SJCRH30 (cell line): ENCODE data around the gene MARCHF3. TPM values are rescaled to one million over a fixed set of nuclear protein-coding genes. Genes with fewer than 3 reads are reported as not detected.
A peak's percentile ranks its signal among the peaks of the same experiment; 100 is the strongest.
"Not testable (repeated sequence)": the region's sequence is repeated elsewhere in the genome, so short reads cannot be mapped to it uniquely, and the experiment has no call there.

Experiments used
- DNase-seq, 2 experiments: peaks; one replicate each; pipeline ENCODE4 v3.0.0-alpha.2; 2015 to 2020
- H3K27ac ChIP-seq: fragments of 250-450 bp; sonication (Bioruptor Pico); 2 replicates; pipeline ENCODE4 v1.5.1; 2020; ENCODE audit warnings: mild to moderate bottlenecking, moderate library complexity
- H3K27me3 ChIP-seq: fragments of 250-450 bp; sonication (Bioruptor Pico); 2 replicates; pipeline ENCODE4 v1.5.1; 2020; ENCODE audit warnings: mild to moderate bottlenecking, moderate library complexity
- H3K36me3 ChIP-seq: fragments of 250-450 bp; sonication (Bioruptor Pico); 2 replicates; pipeline ENCODE4 v1.5.1; 2020; ENCODE audit warnings: mild to moderate bottlenecking, moderate library complexity
- H3K4me1 ChIP-seq: fragments of 250-450 bp; sonication (Bioruptor Pico); 2 replicates; pipeline ENCODE4 v1.5.1; 2020; ENCODE audit warnings: mild to moderate bottlenecking, moderate library complexity
- H3K4me3 ChIP-seq: fragments of 250-450 bp; sonication (Bioruptor Pico); 2 replicates; pipeline ENCODE4 v1.5.1; 2020; ENCODE audit warnings: mild to moderate bottlenecking, moderate library complexity
- H3K9me3 ChIP-seq: fragments of 250-450 bp; sonication (Bioruptor Pico); replicated peaks from 2 replicates; pipeline ENCODE4 v1.5.1; 2020; ENCODE audit warnings: mild to moderate bottlenecking, moderate library complexity
- total RNA-seq: library from RNA; depleted of rRNA; stranded (reverse); fragments of >200 nt; shearing (Covaris generic); gene quantifications from 2 replicates; pipeline ENCODE4 v1.2.3, GENCODE V29; 2014

The MARCHF3 gene
- total RNA-seq, 1 experiment from 2014 or later: 40.8 TPM

GRCh38 chr5:127011961-127012644 is 18.3 kb downstream of the MARCHF3 start:
- H3K36me3 ChIP-seq: no peaks in the 10 kb centered on the region
- H3K4me3 ChIP-seq: no peak overlapping the region
- H3K4me1 ChIP-seq: peaks cover 18% of the 10 kb centered on the region
- DNase-seq: no peak
- no peaks in the 10 kb centered on the region for H3K9me3 ChIP-seq
- H3K27ac ChIP-seq: no peak overlapping the region
- H3K27me3 ChIP-seq: no peaks in the 10 kb centered on the region

GRCh38 chr5:127011153-127011552 is 19.2 kb downstream of the MARCHF3 start:
- Histone ChIP-seq H3K36me3 (no peaks in the 10 kb centered on the region), H3K27me3 (no peaks in the 10 kb centered on the region), H3K4me3 (no peak overlapping the region), H3K9me3 (no peaks in the 10 kb centered on the region), H3K27ac (no peak overlapping the region), H3K4me1 (peaks cover 26% of the 10 kb centered on the region)
- no peak for DNase-seq

GRCh38 chr5:127010362-127010761 is 20.0 kb downstream of the MARCHF3 start:
- H3K36me3 ChIP-seq: no peaks in the 10 kb centered on the region
- no peak overlapping the region for H3K4me3 ChIP-seq
- no peak overlapping the region for H3K27ac ChIP-seq
- H3K4me1 ChIP-seq: peaks cover 26% of the 10 kb centered on the region
- no peak for DNase-seq
- no peaks in the 10 kb centered on the region for H3K27me3 ChIP-seq
- no peaks in the 10 kb centered on the region for H3K9me3 ChIP-seq

- H3K4me1 ChIP-seq: peaks cover 26% of the 10 kb centered on the region
- no peaks in the 10 kb centered on the region for H3K36me3 ChIP-seq
- no peak overlapping the region for H3K4me3 ChIP-seq
- no peak for DNase-seq
- H3K9me3 ChIP-seq: no peaks in the 10 kb centered on the region
- H3K27ac ChIP-seq: no peak overlapping the region
- no peaks in the 10 kb centered on the region for H3K27me3 ChIP-seq
These were observed 20.6 kb downstream of the MARCHF3 start for GRCh38 chr5:127009784-127010183.

GRCh38 chr5:127008300-127008975 is 21.9 kb downstream of the MARCHF3 start:
- H3K4me1 ChIP-seq: peaks cover 26% of the 10 kb centered on the region
- H3K27ac ChIP-seq: peak overlapping the region; percentile 43
- H3K4me3 ChIP-seq: no peak overlapping the region
- no peaks in the 10 kb centered on the region for H3K27me3 ChIP-seq
- H3K36me3 ChIP-seq: no peaks in the 10 kb centered on the region
- DNase-seq: peak in 1 of 2 experiments; percentile 56
- H3K9me3 ChIP-seq: no peaks in the 10 kb centered on the region

- peak overlapping the region; percentile 43; the same call in 1 of the 2 replicates for H3K27ac ChIP-seq
- no peaks in the 10 kb centered on the region for H3K9me3 ChIP-seq
- H3K36me3 ChIP-seq: no peaks in the 10 kb centered on the region
- DNase-seq: no peak
- peaks cover 30% of the 10 kb centered on the region for H3K4me1 ChIP-seq
- H3K4me3 ChIP-seq: no peak overlapping the region
- no peaks in the 10 kb centered on the region for H3K27me3 ChIP-seq
These were observed 22.8 kb downstream of the MARCHF3 start for GRCh38 chr5:127007522-127007921.

- Histone ChIP-seq H3K4me3 (no peak overlapping the region), H3K4me1 (peaks cover 37% of the 10 kb centered on the region), H3K27ac (no peak overlapping the region), H3K27me3 (no peaks in the 10 kb centered on the region), H3K36me3 (no peaks in the 10 kb centered on the region), H3K9me3 (no peaks in the 10 kb centered on the region)
- peak in 1 of 2 experiments; percentile 44 for DNase-seq
These were observed 23.6 kb downstream of the MARCHF3 start for GRCh38 chr5:127006744-127007143.

- DNase-seq, H3K9me3 ChIP-seq, H3K27ac ChIP-seq, H3K4me3 ChIP-seq, H3K27me3 ChIP-seq, H3K36me3 ChIP-seq: not testable (repeated sequence)
- peaks cover 48% of the 10 kb centered on the region for H3K4me1 ChIP-seq
These were observed 25.1 kb downstream of the MARCHF3 start for GRCh38 chr5:127005282-127005681.

- H3K9me3 ChIP-seq: no peaks in the 10 kb centered on the region
- no peak for DNase-seq
- H3K4me1 ChIP-seq: peaks cover 48% of the 10 kb centered on the region
- no peaks in the 10 kb centered on the region for H3K27me3 ChIP-seq
- H3K36me3 ChIP-seq: no peaks in the 10 kb centered on the region
- no peak overlapping the region for H3K27ac ChIP-seq
- no peak overlapping the region for H3K4me3 ChIP-seq
These were observed 25.6 kb downstream of the MARCHF3 start for GRCh38 chr5:127004721-127005120.

GRCh38 chr5:127003798-127004495 is 26.4 kb downstream of the MARCHF3 start:
- H3K27me3 ChIP-seq: no peaks in the 10 kb centered on the region
- H3K9me3 ChIP-seq: no peaks in the 10 kb centered on the region
- H3K4me1 ChIP-seq: peaks cover 52% of the 10 kb centered on the region
- no peak overlapping the region for H3K4me3 ChIP-seq
- H3K27ac ChIP-seq: no peak overlapping the region
- no peak for DNase-seq
- no peaks in the 10 kb centered on the region for H3K36me3 ChIP-seq

GRCh38 chr5:127002390-127002789 is 28.0 kb downstream of the MARCHF3 start:
- H3K4me3 ChIP-seq: no peak overlapping the region
- no peaks in the 10 kb centered on the region for H3K27me3 ChIP-seq
- no peak for DNase-seq
- H3K27ac ChIP-seq: peak overlapping the region; percentile 75
- peaks cover 54% of the 10 kb centered on the region for H3K4me1 ChIP-seq
- no peaks in the 10 kb centered on the region for H3K36me3 ChIP-seq
- H3K9me3 ChIP-seq: no peaks in the 10 kb centered on the region

- Histone ChIP-seq H3K4me1 (peaks cover 57% of the 10 kb centered on the region), H3K4me3 (no peak overlapping the region), H3K27ac (peak overlapping the region; percentile 75), H3K27me3 (no peaks in the 10 kb centered on the region), H3K9me3 (no peaks in the 10 kb centered on the region; the same call in 1 of the 2 replicates), H3K36me3 (no peaks in the 10 kb centered on the region)
- peak; percentile 62 to 81 for DNase-seq
These were observed 28.6 kb downstream of the MARCHF3 start for GRCh38 chr5:127001621-127002296.

GRCh38 chr5:126998895-126999570 is 31.3 kb downstream of the MARCHF3 start:
- Histone ChIP-seq H3K27ac (peak overlapping the region; percentile 89), H3K9me3 (no peaks in the 10 kb centered on the region; the same call in 1 of the 2 replicates), H3K4me1 (peaks cover 55% of the 10 kb centered on the region), H3K27me3 (no peaks in the 10 kb centered on the region), H3K4me3 (no peak overlapping the region), H3K36me3 (no peaks in the 10 kb centered on the region; the same call in 1 of the 2 replicates)
- DNase-seq: no peak

- Histone ChIP-seq H3K4me1 (peaks cover 55% of the 10 kb centered on the region), H3K27ac (peak overlapping the region; percentile 89), H3K4me3 (no peak overlapping the region), H3K36me3 (no peaks in the 10 kb centered on the region; the same call in 1 of the 2 replicates), H3K9me3 (no peaks in the 10 kb centered on the region; the same call in 1 of the 2 replicates), H3K27me3 (no peaks in the 10 kb centered on the region)
- DNase-seq: peak; percentile 89 to 96
These were observed 32.1 kb downstream of the MARCHF3 start for GRCh38 chr5:126998201-126998631.
